ENCODE data around the gene DAPK1.

DAPK1 gene

DNA sequence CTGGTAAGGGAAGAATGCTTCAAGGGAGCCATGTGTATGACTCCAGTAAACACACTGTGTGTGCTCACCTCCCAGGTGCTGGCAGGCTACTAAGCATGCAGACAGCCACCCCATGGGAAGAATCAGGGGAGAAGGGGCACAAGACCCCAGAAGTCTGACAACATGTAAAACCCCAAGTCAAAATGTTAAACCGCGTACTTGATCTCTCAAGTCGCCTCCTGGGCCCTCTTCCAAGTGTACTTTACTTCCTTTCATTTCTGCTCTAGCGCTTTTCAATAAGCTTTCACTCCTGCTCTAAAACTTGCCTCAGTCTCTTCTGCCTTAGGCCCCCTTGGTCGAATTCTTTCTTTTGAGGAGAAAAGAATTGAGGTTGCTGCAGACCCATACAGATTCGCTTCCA, 31.3 kb downstream of the DAPK1 start:
- Histone ChIP-seq H3K36me3 (no peaks in the 10 kb centered on the region), H3K9me3 (ENCODE audit: severe bottlenecking) (no peaks in the 10 kb centered on the region), H3K4me3 (ENCODE audit: low read depth, low read length) (no peak overlapping the region), H3K27ac (no peak overlapping the region), H3K27me3 (ENCODE audit: insufficient read depth, low read depth, severe bottlenecking) (no peaks in the 10 kb centered on the region)
- no peak for DNase-seq
- no peak for TF ChIP-seq CTCF (IDR thresholded peaks at IDR 0.05; ENCODE audit: low read depth, low read length)

GRCh38 chr9:87529671-87530070, 32.0 kb downstream of the DAPK1 start:
- H3K27ac ChIP-seq = no peak overlapping the region
- H3K4me3 ChIP-seq (ENCODE audit: low read depth, low read length) = no peak overlapping the region
- no peak for DNase-seq

DNA sequence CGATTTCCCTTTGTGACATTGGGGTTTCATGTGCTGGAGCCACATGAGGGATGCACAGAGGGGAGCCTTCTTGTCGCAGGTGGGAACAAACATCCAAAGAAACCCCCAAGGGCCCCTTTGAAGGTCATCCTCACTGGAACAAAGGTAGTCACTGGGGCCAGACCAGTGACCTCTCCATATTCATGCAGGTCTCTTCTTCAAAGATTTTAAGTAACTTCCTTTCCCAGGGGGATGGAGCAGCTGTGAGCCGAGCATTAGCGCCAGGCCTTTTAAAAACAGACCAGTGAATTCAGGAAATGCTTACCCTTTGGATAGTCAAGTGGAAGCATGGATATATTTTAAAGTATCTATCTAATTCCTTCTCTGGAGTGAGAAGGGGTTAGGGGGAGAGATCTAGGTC, 33.0 kb downstream of the DAPK1 start:
- H3K36me3 ChIP-seq = no peaks in the 10 kb centered on the region; the same call in 1 of the 2 replicates
- no peak overlapping the region for H3K4me3 ChIP-seq (ENCODE audit: low read depth, low read length)
- no peak for DNase-seq
- no peak overlapping the region for H3K27ac ChIP-seq
- TF ChIP-seq CTCF (IDR thresholded peaks at IDR 0.05; ENCODE audit: low read depth, low read length) = no peak
- no peaks in the 10 kb centered on the region for H3K9me3 ChIP-seq (ENCODE audit: severe bottlenecking)
- no peaks in the 10 kb centered on the region for H3K27me3 ChIP-seq (ENCODE audit: insufficient read depth, low read depth, severe bottlenecking)

More at GRCh38 chr9:87529671-87530070, 32.0 kb downstream of the DAPK1 start:
- no peaks in the 10 kb centered on the region for H3K9me3 ChIP-seq (ENCODE audit: severe bottlenecking)
- no peaks in the 10 kb centered on the region; the same call in 1 of the 2 replicates for H3K36me3 ChIP-seq
- no peaks in the 10 kb centered on the region for H3K27me3 ChIP-seq (ENCODE audit: insufficient read depth, low read depth, severe bottlenecking)
- no peak for TF ChIP-seq CTCF (IDR thresholded peaks at IDR 0.05; ENCODE audit: low read depth, low read length)

GRCh38 chr9:87531370-87532295, 34.0 kb downstream of the DAPK1 start:
- H3K27me3 ChIP-seq (ENCODE audit: insufficient read depth, low read depth, severe bottlenecking) = no peaks in the 10 kb centered on the region
- no peaks in the 10 kb centered on the region; the same call in 1 of the 2 replicates for H3K36me3 ChIP-seq
- no peak overlapping the region for H3K27ac ChIP-seq
- TF ChIP-seq CTCF (IDR thresholded peaks at IDR 0.05; ENCODE audit: low read depth, low read length) = no peak
- no peak overlapping the region for H3K4me3 ChIP-seq (ENCODE audit: low read depth, low read length)
- H3K9me3 ChIP-seq (ENCODE audit: severe bottlenecking) = no peaks in the 10 kb centered on the region
- DNase-seq = no peak

DNA sequence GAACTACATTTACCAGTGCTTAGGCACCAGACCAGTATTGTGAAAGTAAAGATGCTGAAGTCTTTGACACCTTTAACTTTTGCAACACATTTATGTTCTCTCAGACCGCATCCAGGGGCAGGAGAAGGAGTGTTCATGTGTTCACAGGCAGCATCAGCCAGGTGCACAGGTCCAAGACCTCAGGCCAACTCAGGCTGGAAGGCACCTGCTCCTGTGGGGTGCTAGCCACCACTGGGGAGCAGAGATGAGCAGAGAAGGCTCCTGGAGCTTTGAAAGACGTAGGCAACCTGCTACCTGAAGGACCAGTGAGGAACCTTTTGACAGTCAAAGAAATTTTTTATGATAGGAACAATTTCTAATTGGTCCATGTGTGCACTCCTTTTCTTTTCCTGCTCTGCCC, 35.6 kb downstream of the DAPK1 start:
- no peaks in the 10 kb centered on the region for H3K27me3 ChIP-seq (ENCODE audit: insufficient read depth, low read depth, severe bottlenecking)
- no peak for DNase-seq
- H3K9me3 ChIP-seq (ENCODE audit: severe bottlenecking) = no peaks in the 10 kb centered on the region
- TF ChIP-seq CTCF (IDR thresholded peaks at IDR 0.05; ENCODE audit: low read depth, low read length) = no peak
- H3K4me3 ChIP-seq (ENCODE audit: low read depth, low read length) = no peak overlapping the region
- no peaks in the 10 kb centered on the region; the same call in 1 of the 2 replicates for H3K36me3 ChIP-seq
- H3K27ac ChIP-seq = no peak overlapping the region
